GM12878 (cell line): ENCODE results near the gene TP53I3.

Experiments used
- CBX5 ChIP-seq: sonication (generic); IDR thresholded peaks from 2 replicates; pipeline ENCODE4 v1.6.1; 2016; ENCODE audit warnings: low read depth, moderate library complexity, mild to moderate bottlenecking, inconsistent platforms
- EGR1 ChIP-seq, 2 experiments: IDR thresholded peaks; 1 replicate in 1 of 2; 2 replicates in 1 of 2; pipeline ENCODE4 v1.6.1; 2011 to 2012; ENCODE audit warnings: low read depth in 2 of 2, low read length in 2 of 2, borderline replicate concordance in 1 of 2, mild to moderate bottlenecking in 1 of 2, moderate library complexity in 1 of 2
- EP300 ChIP-seq, 2 experiments: fragments of 150-350 bp in 1 of 2; IDR thresholded peaks; 2 replicates each; pipeline ENCODE4 v1.6.1; 2011 to 2012; ENCODE audit warnings: low read depth in 2 of 2, low read length in 2 of 2, borderline replicate concordance in 1 of 2, improper control_type of control experiment in 1 of 2, inconsistent platforms in 1 of 2; ENCODE audit not compliant: control insufficient read depth in 1 of 2
- POLR2A ChIP-seq: IDR thresholded peaks from 2 replicates; pipeline ENCODE4 v1.6.1; 2011; ENCODE audit warnings: low read depth, mild to moderate bottlenecking, low read length
- RBBP5 ChIP-seq: fragments of 200-600 bp; sonication (generic); conservative IDR thresholded peaks from 2 replicates; pipeline ENCODE4 v1.6.1; 2016
- TF ChIP-seq, protein P1 (sequence below), 3 experiments: IDR thresholded peaks in 2 of 3; conservative IDR thresholded peaks in 1 of 3; 2 replicates each; pipeline ENCODE4 v1.5.1; 2011; ENCODE audit warnings: low read depth in 3 of 3, low read length in 3 of 3, mild to moderate bottlenecking in 3 of 3, control low read depth in 2 of 3, moderate library complexity in 2 of 3, inconsistent platforms in 1 of 3, mixed read lengths in 1 of 3; ENCODE audit not compliant: control insufficient read depth in 2 of 3, insufficient read depth in 1 of 3; ENCODE audit errors: extremely low read depth in 1 of 3
- TF ChIP-seq, protein P2 (sequence below): IDR thresholded peaks from 2 replicates; pipeline ENCODE4 v1.6.1; 2011; ENCODE audit warnings: low read depth, low read length, improper control_type of control experiment, borderline replicate concordance

DNA sequence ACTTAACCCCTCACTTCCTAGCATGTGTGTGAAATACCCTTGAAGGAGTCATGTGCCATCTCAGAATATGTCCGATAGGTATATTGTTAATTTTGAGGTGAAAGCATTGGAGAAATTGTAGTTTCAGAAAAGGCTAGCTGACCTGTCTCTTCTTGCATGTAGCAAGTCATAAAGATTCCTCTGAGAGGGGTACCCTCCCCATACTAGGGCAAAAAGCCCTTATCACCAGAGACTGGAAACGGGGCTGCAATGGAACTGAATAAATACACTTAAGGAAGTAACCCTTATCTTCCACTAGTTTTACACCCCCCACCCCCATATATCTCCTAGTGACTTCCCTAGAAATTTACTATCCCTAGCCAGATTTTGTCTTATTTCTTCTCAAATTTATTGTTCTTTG, 6.8 kb downstream of the TP53I3 start:
- TF ChIP-seq, protein P1, sequence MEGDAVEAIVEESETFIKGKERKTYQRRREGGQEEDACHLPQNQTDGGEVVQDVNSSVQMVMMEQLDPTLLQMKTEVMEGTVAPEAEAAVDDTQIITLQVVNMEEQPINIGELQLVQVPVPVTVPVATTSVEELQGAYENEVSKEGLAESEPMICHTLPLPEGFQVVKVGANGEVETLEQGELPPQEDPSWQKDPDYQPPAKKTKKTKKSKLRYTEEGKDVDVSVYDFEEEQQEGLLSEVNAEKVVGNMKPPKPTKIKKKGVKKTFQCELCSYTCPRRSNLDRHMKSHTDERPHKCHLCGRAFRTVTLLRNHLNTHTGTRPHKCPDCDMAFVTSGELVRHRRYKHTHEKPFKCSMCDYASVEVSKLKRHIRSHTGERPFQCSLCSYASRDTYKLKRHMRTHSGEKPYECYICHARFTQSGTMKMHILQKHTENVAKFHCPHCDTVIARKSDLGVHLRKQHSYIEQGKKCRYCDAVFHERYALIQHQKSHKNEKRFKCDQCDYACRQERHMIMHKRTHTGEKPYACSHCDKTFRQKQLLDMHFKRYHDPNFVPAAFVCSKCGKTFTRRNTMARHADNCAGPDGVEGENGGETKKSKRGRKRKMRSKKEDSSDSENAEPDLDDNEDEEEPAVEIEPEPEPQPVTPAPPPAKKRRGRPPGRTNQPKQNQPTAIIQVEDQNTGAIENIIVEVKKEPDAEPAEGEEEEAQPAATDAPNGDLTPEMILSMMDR (IDR thresholded peaks at IDR 0.05 in 2 of 3, conservative IDR thresholded peaks at IDR 0.05 in 1 of 3; ENCODE audit: control insufficient read depth in 2 of 3, extremely low read depth in 1 of 3, insufficient read depth in 1 of 3, low read depth in 3 of 3, low read length in 3 of 3): no peak
- no peak for TF ChIP-seq EGR1 (IDR thresholded peaks at IDR 0.05; ENCODE audit: borderline replicate concordance in 1 of 2, low read depth in 2 of 2, low read length in 2 of 2)
- no peak for TF ChIP-seq CBX5
- no peak for TF ChIP-seq POLR2A
- TF ChIP-seq, protein P2, sequence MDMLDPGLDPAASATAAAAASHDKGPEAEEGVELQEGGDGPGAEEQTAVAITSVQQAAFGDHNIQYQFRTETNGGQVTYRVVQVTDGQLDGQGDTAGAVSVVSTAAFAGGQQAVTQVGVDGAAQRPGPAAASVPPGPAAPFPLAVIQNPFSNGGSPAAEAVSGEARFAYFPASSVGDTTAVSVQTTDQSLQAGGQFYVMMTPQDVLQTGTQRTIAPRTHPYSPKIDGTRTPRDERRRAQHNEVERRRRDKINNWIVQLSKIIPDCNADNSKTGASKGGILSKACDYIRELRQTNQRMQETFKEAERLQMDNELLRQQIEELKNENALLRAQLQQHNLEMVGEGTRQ: no peak
- TF ChIP-seq EP300 (IDR thresholded peaks at IDR 0.05; ENCODE audit: borderline replicate concordance in 1 of 2, control insufficient read depth in 1 of 2, low read depth in 2 of 2, low read length in 2 of 2): no peak
- no peak for TF ChIP-seq RBBP5
